SK-N-MC (cell line): ENCODE measurements around the gene PLCE1.

Experiments
- EZH2 ChIP-seq: fragments of 200-600 bp; sonication (generic); IDR thresholded peaks from one replicate; pipeline ENCODE4 v1.6.1; 2017; ENCODE audit warnings: antibody characterized with exemption
- FOXP2 ChIP-seq: optimal IDR thresholded peaks from 2 replicates; pipeline ENCODE3; 2011; ENCODE audit warnings: mild to moderate bottlenecking, moderate library complexity; ENCODE audit not compliant: insufficient read depth; ENCODE audit errors: extremely low read length, control extremely low read depth
- POLR2AphosphoS5 ChIP-seq: IDR thresholded peaks from 2 replicates; pipeline ENCODE4 v1.6.1; 2012; ENCODE audit warnings: mild to moderate bottlenecking, low read depth, low read length, borderline replicate concordance

DNA sequence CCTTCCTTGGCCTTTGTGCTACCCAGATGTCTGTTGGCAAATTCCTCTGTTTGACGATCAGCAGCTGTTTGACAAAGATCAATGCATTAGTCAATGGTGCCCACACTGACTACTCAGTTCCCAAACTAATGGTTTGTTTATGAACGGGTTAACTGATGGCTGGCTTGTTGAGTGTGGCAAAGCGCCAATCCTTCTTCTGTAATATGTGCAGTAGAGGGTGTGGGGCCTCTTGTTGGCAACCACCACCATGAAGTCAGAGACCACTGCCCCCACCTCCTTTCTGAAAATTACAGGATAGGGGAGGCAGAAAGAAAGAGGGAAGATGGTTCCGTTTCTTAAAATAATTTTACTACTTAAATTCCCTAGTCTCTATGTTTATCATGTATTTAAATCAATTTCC, 2.6 kb upstream of the PLCE1 start:
- TF ChIP-seq EZH2 (no peak), POLR2AphosphoS5 (no peak), FOXP2 (no peak)
